H1 (cell line): ENCODE data around the gene PNPLA8. TPM values are rescaled to one million over a fixed set of nuclear protein-coding genes. Genes with fewer than 3 reads are reported as not detected.

Experiments
- CTCF ChIA-PET: fragments of 300-600 bp; sonication (Branson Sonifier 250); formaldehyde crosslinking; loops from one replicate; lab custom pipeline; 2021; ENCODE audit not compliant: partially characterized antibody; lab: Charles Lee
- POLR2A ChIA-PET: fragments of 300-600 bp; sonication (Branson Sonifier 250); formaldehyde crosslinking; loops from one replicate; lab custom pipeline; 2021; ENCODE audit warnings: inconsistent platforms; ENCODE audit not compliant: partially characterized antibody; lab: Charles Lee
- DNase-seq, 2 experiments: peaks; one replicate each; pipeline versions ENCODE4 v3.0.0 to v3.0.0-alpha.2; 2010 to 2022; ENCODE audit warnings: low spot score in 2 of 2, low read depth in 1 of 2, mixed read lengths in 1 of 2
- FAIRE-seq: peaks from 2 replicates; lab custom pipeline; 2011; peaks lifted over from hg19 to GRCh38; lab: Jason Lieb, UNC
- H2AFZ ChIP-seq: 2 replicates; pipeline ENCODE4 v1.8.1; 2012; ENCODE audit warnings: low read length, inconsistent platforms
- H2AK5ac ChIP-seq: 2 replicates; pipeline ENCODE4 v1.6.1; 2013; ENCODE audit warnings: low read depth, low read length
- H2BK120ac ChIP-seq: replicated peaks from 2 replicates; pipeline ENCODE3; 2013; ENCODE audit warnings: low read depth, low read length, inconsistent platforms
- H2BK12ac ChIP-seq: 2 replicates; pipeline ENCODE4 v1.6.1; 2013; ENCODE audit warnings: low read depth, low read length
- H2BK15ac ChIP-seq: 2 replicates; pipeline ENCODE4 v1.6.1; 2013; ENCODE audit warnings: low read length
- H2BK20ac ChIP-seq: 2 replicates; pipeline ENCODE4 v1.6.1; 2013; ENCODE audit warnings: low read length
- H2BK5ac ChIP-seq: 2 replicates; pipeline ENCODE4 v1.6.1; 2013; ENCODE audit warnings: low read depth, low read length
- H3K14ac ChIP-seq: 2 replicates; pipeline ENCODE4 v1.6.1; 2013; ENCODE audit warnings: inconsistent platforms; ENCODE audit not compliant: insufficient read length
- H3K18ac ChIP-seq: 2 replicates; pipeline ENCODE4 v1.6.1; 2013; ENCODE audit warnings: low read length; ENCODE audit errors: extremely low read depth
- H3K23ac ChIP-seq: 2 replicates; pipeline ENCODE4 v1.6.1; 2013; ENCODE audit warnings: inconsistent platforms; ENCODE audit not compliant: insufficient read length
- H3K23me2 ChIP-seq: 2 replicates; pipeline ENCODE4 v1.6.1; 2013; ENCODE audit warnings: low read depth, low read length
- H3K27ac ChIP-seq: 2 replicates; pipeline ENCODE4 v1.6.1; 2011; ENCODE audit warnings: low read depth, low read length, inconsistent platforms
- H3K27me3 ChIP-seq, 4 experiments: replicated peaks in 1 of 4; 1 replicate in 1 of 4; 2 replicates in 3 of 4; pipeline versions ENCODE4 v1.6.1 to v1.8.1; 2011 to 2013; ENCODE audit warnings: low read length in 3 of 4, mild to moderate bottlenecking in 3 of 4, inconsistent platforms in 2 of 4, mixed read lengths in 2 of 4, moderate library complexity in 1 of 4; ENCODE audit not compliant: control insufficient read depth in 3 of 4, insufficient read depth in 3 of 4; ENCODE audit errors: extremely low read depth in 1 of 4
- H3K36me3 ChIP-seq, 4 experiments: 2 replicates each; pipeline versions ENCODE4 v1.6.1 to v1.8.1; 2011 to 2013; ENCODE audit warnings: mild to moderate bottlenecking in 4 of 4, low read length in 3 of 4, moderate library complexity in 2 of 4, control low read depth in 1 of 4, inconsistent platforms in 1 of 4; ENCODE audit not compliant: insufficient read depth in 4 of 4, control insufficient read depth in 2 of 4
- H3K4ac ChIP-seq: replicated peaks from 2 replicates; pipeline ENCODE3; 2013; ENCODE audit warnings: low read length, low read depth, mixed read lengths, inconsistent platforms; ENCODE audit not compliant: insufficient read length
- H3K4me1 ChIP-seq, 4 experiments: replicated peaks in 1 of 4; 1 replicate in 1 of 4; 2 replicates in 3 of 4; pipeline versions ENCODE4 v1.6.1 to v1.8.1; 2011 to 2013; ENCODE audit warnings: low read length in 3 of 4, inconsistent platforms in 2 of 4, mixed read lengths in 1 of 4; ENCODE audit not compliant: insufficient read depth in 4 of 4, control insufficient read depth in 3 of 4
- H3K4me2 ChIP-seq, 2 experiments: 2 replicates each; pipeline versions ENCODE4 v1.6.1 to v1.8.1; 2011 to 2013; ENCODE audit warnings: low read depth in 2 of 2, low read length in 2 of 2, control low read depth in 1 of 2, inconsistent platforms in 1 of 2, mild to moderate bottlenecking in 1 of 2; ENCODE audit not compliant: insufficient read depth in 1 of 2
- H3K4me3 ChIP-seq, 4 experiments: fragments of 200-600, 300-600 bp in 1 of 4; sonication (generic), shearing (Covaris generic), sonication (Bioruptor Twin) in 1 of 4; 2 replicates each; pipeline versions ENCODE4 v1.5.1 to v1.8.1; 2011 to 2016; ENCODE audit warnings: low read length in 4 of 4, low read depth in 3 of 4, control low read depth in 2 of 4, inconsistent platforms in 2 of 4, mild to moderate bottlenecking in 2 of 4, mixed read lengths in 1 of 4, moderate library complexity in 1 of 4; ENCODE audit not compliant: insufficient read depth in 2 of 4; ENCODE audit errors: extremely low read depth in 1 of 4
- H3K56ac ChIP-seq: replicated peaks from 2 replicates; pipeline ENCODE3; 2013; ENCODE audit warnings: low read depth, mild to moderate bottlenecking, mixed read lengths, low read length, inconsistent platforms; ENCODE audit not compliant: insufficient read length
- H3K79me1 ChIP-seq: 2 replicates; pipeline ENCODE4 v1.6.1; 2013; ENCODE audit warnings: low read depth, low read length, control low read depth
- H3K79me2 ChIP-seq, 2 experiments: 2 replicates each; pipeline versions ENCODE4 v1.6.1 to v1.8.1; 2012 to 2013; ENCODE audit warnings: low read length in 2 of 2, mild to moderate bottlenecking in 2 of 2, inconsistent platforms in 1 of 2; ENCODE audit not compliant: insufficient read depth in 2 of 2, control insufficient read depth in 1 of 2
- H3K9ac ChIP-seq, 4 experiments: replicated peaks in 1 of 4; 1 replicate in 1 of 4; 2 replicates in 3 of 4; pipeline versions ENCODE4 v1.6.1 to v1.8.1; 2011 to 2013; ENCODE audit warnings: low read depth in 3 of 4, low read length in 3 of 4, control low read depth in 2 of 4, mild to moderate bottlenecking in 2 of 4, moderate library complexity in 2 of 4, inconsistent platforms in 1 of 4; ENCODE audit errors: extremely low read depth in 1 of 4
- H3K9me3 ChIP-seq, 2 experiments: 2 replicates each; pipeline versions ENCODE4 v1.6.1 to v1.8.1; 2012 to 2013; ENCODE audit warnings: mild to moderate bottlenecking in 2 of 2, moderate library complexity in 2 of 2, control low read depth in 1 of 2, inconsistent platforms in 1 of 2, low read depth in 1 of 2, low read length in 1 of 2, mixed read lengths in 1 of 2; ENCODE audit not compliant: insufficient read depth in 2 of 2
- H4K20me1 ChIP-seq, 2 experiments: replicated peaks in 1 of 2; 2 replicates each; pipeline versions ENCODE3 to v1.8.1; 2011 to 2013; ENCODE audit warnings: inconsistent platforms in 2 of 2, low read length in 2 of 2, mild to moderate bottlenecking in 1 of 2; ENCODE audit not compliant: insufficient read depth in 2 of 2, control insufficient read depth in 1 of 2
- H4K5ac ChIP-seq: 2 replicates; pipeline ENCODE4 v1.6.1; 2013; ENCODE audit warnings: low read length, low read depth, mixed read lengths, inconsistent platforms; ENCODE audit not compliant: insufficient read length
- H4K8ac ChIP-seq: 2 replicates; pipeline ENCODE4 v1.8.0; 2013; ENCODE audit warnings: mild to moderate bottlenecking, moderate library complexity, low read length, inconsistent platforms; ENCODE audit not compliant: insufficient read depth; ENCODE audit errors: extremely low read depth
- H4K91ac ChIP-seq: replicated peaks from 2 replicates; pipeline ENCODE3; 2013; ENCODE audit warnings: low read length, mixed read lengths, inconsistent platforms; ENCODE audit not compliant: insufficient read length
- BCL11A ChIP-seq, 2 experiments: IDR thresholded peaks; one replicate each; pipeline ENCODE4 v1.6.1; 2011; ENCODE audit warnings: low read depth in 2 of 2, low read length in 2 of 2, mild to moderate bottlenecking in 2 of 2
- KDM1A ChIP-seq: fragments of 200-600, 300-600 bp; sonication (generic); IDR thresholded peaks from 2 replicates; pipeline ENCODE4 v1.7.1; 2016; ENCODE audit warnings: mild to moderate bottlenecking, low read length, borderline replicate concordance
- MAX ChIP-seq: IDR thresholded peaks from 2 replicates; pipeline ENCODE4 v1.6.1; 2012; ENCODE audit warnings: inconsistent platforms
- POLR2A ChIP-seq, 2 experiments: IDR thresholded peaks; 1 replicate in 1 of 2; 2 replicates in 1 of 2; pipeline ENCODE4 v1.6.1; 2011; ENCODE audit warnings: low read depth in 2 of 2, low read length in 2 of 2, mild to moderate bottlenecking in 2 of 2; ENCODE audit errors: control extremely low read depth in 1 of 2
- SAP30 ChIP-seq: fragments of 300-600 bp; sonication (generic); IDR thresholded peaks from 2 replicates; pipeline ENCODE4 v1.7.1; 2012; ENCODE audit warnings: low read length, moderate library complexity, mild to moderate bottlenecking, inconsistent platforms; ENCODE audit not compliant: insufficient read depth, insufficient replicate concordance
- SIRT6 ChIP-seq: IDR thresholded peaks from one replicate; pipeline ENCODE4 v1.7.1; 2012; ENCODE audit warnings: low read length, inconsistent platforms
- WGBS, 2 experiments: shearing (Covaris generic) in 1 of 2; methylation state at CpG; one replicate each; pipeline versions ENCODE4 v1.1.6 to v1.1.7; 2013 to 2015; ENCODE audit warnings: low lambda C conversion rate in 2 of 2, mixed read lengths in 2 of 2, inconsistent platforms in 1 of 2, low coverage in 1 of 2, missing lambda C conversion rate in 1 of 2; ENCODE audit not compliant: insufficient replicate concordance in 2 of 2, insufficient coverage in 1 of 2, insufficient read length in 1 of 2; ENCODE audit errors: extremely low coverage in 1 of 2, missing lambda C conversion rate in 1 of 2; 5-methylcytosine and 5-hydroxymethylcytosine counted together
- long read RNA-seq, 2 experiments: library from RNA in 1 of 2; library from capped mRNA in 1 of 2; stranded (forward); transcript quantifications; one replicate each; pipeline ENCODE4 v2.0.0, GENCODE V29; 2021; ENCODE audit warnings: inconsistent platforms in 1 of 2
- polyA minus RNA-seq, 3 experiments: library from RNA; depleted of rRNA, polyadenylated mRNA; stranded (reverse); fragments of >200 nt; gene quantifications; 1 replicate in 2 of 3; 2 replicates in 1 of 3; pipeline ENCODE4 v1.2.3, GENCODE V29; 2011
- polyA plus RNA-seq, 7 experiments: library from polyadenylated mRNA; depleted of rRNA in 3 of 7; stranded (reverse) in 5 of 7; unstranded in 2 of 7; fragments of >200 nt in 5 of 7; fragments of 200-250 nt in 2 of 7; gene quantifications; 1 replicate in 5 of 7; 2 replicates in 1 of 7; 4 replicates in 1 of 7; pipeline versions ENCODE4 v1.2.1 to v1.2.3, GENCODE V29; 2011 to 2013; ENCODE audit warnings: missing spikeins in 2 of 7, mixed read lengths in 2 of 7
- total RNA-seq: library from RNA; stranded (reverse); fragmentation: NEBNext Ultra II Directional; extraction: Animal tissue kit (Norgen Biotek cat#: 25700); gene quantifications from 2 replicates; pipeline ENCODE4 v1.2.1, GENCODE V29; 2021

The PNPLA8 gene
- total RNA-seq (11.2 and 12.6 TPM in 2 replicates), polyA plus RNA-seq (2011; rRNA removed) (2.1 and 3.8 TPM in 2 replicates), polyA minus RNA-seq (2011; rRNA and poly(A)+ RNA removed) (7.9 TPM in 2 replicates)
- 5.6 TPM for polyA plus RNA-seq (2011; cell fraction: cytosol; rRNA removed)
- 1.8 TPM for polyA plus RNA-seq (2011; cell fraction: nucleus; rRNA removed)
- 5.0 to 12.7 TPM (median 7.1 TPM) in 4 replicates for polyA plus RNA-seq (2012, experiment 1 of 2)
- polyA plus RNA-seq (2012, experiment 2 of 2) = 0.63 TPM
- polyA plus RNA-seq (2013, experiment 1 of 2) = 7.3 TPM
- polyA plus RNA-seq (2013, experiment 2 of 2) = 7.9 TPM
- polyA minus RNA-seq (2011; cell fraction: cytosol; rRNA and poly(A)+ RNA removed) = 23.4 TPM
- 9.5 TPM for polyA minus RNA-seq (2011; cell fraction: nucleus; rRNA and poly(A)+ RNA removed)
- long read RNA-seq, experiment 1, partial matches to known transcripts = 6 of 13 reads
- long read RNA-seq, experiment 1, other reads (novel, unspliced or antisense) = 6 of 13 reads
- long read RNA-seq, experiment 2, transcript PNPLA8-206 (10 exons, 3,462 nt) = major isoform, 6 of 14 reads
- long read RNA-seq, experiment 2, partial matches to known transcripts = 3 of 14 reads
- long read RNA-seq, experiment 2, other reads (novel, unspliced or antisense) = 1 of 14 reads

- H3K9me3 ChIP-seq = no peaks in the 10 kb centered on the region
- 1% methylated on average over 64 of the region's 64 CpGs; no CpG with 5 or more reads in 1 of the 2 experiments for WGBS, 2 experiments
- no peak within 1 kb of the TSS for H2BK12ac ChIP-seq
- ChIA-PET CTCF (interaction anchor here (0.6 to 2.6 kb wide), 7 partner anchors 13 to 410 kb away, joined by 3 to 8 read pairs (median 4); no protein-coding TSS in a partner anchor), POLR2A (interaction anchor here (0.7 to 4.7 kb wide), 8 partner anchors 9 to 70 kb away, joined by 3 to 21 read pairs (median 4); partner anchors contain the start of genes DNAJB9, NRCAM and THAP5)
- H2BK120ac ChIP-seq = no peak within 1 kb of the TSS
- 0 out of 2 replicates have a peak within 1 kb of the TSS, but pooled peaks have one; percentile 22 for H2BK15ac ChIP-seq
- peak within 1 kb of the TSS; percentile 51; the same call in 1 of the 2 replicates for H3K18ac ChIP-seq
- peak within 1 kb of the TSS; percentile 64 to 87 (median 84) for H3K9ac ChIP-seq
- no peaks in the 10 kb centered on the region for H3K36me3 ChIP-seq
- H3K4ac ChIP-seq = no peak within 1 kb of the TSS
- H2BK20ac ChIP-seq = no peak within 1 kb of the TSS
- H4K91ac ChIP-seq = no peak within 1 kb of the TSS
- H3K23ac ChIP-seq = no peak within 1 kb of the TSS
- peak within 1 kb of the TSS; percentile 61; the same call in 1 of the 2 replicates for H2AFZ ChIP-seq
- peak within 1 kb of the TSS; percentile 85 for H4K5ac ChIP-seq
- peaks cover 4% of the 10 kb centered on the region; the same call in 1 of the 2 replicates for H3K23me2 ChIP-seq
- DNase-seq (peak; percentile 97 to 100), FAIRE-seq (peak; percentile 45)
- peaks cover 2 to 15% (median 9%) of the 10 kb centered on the region in 4 experiments; a peak in 4 of 7 replicates for H3K4me1 ChIP-seq
- H3K27ac ChIP-seq = peak within 1 kb of the TSS; percentile 86
- H4K8ac ChIP-seq = peak within 1 kb of the TSS; percentile 88
- 0 out of 2 replicates have a peak, but pooled peaks cover 4% of the 10 kb centered on the region for H3K79me1 ChIP-seq
- peak within 1 kb of the TSS; percentile 73 to 95 (median 86) for H3K4me3 ChIP-seq
- H2AK5ac ChIP-seq = no peak within 1 kb of the TSS
- H3K56ac ChIP-seq = peak within 1 kb of the TSS; percentile 62
- peak within 1 kb of the TSS; percentile 80 to 93 for H3K4me2 ChIP-seq
- peaks cover 0 to 37% of the 10 kb centered on the region in 2 experiments; a peak in 3 of 4 replicates for H3K79me2 ChIP-seq
- no peak within 1 kb of the TSS for H3K14ac ChIP-seq
- no peaks in the 10 kb centered on the region for H3K27me3 ChIP-seq
- H4K20me1 ChIP-seq = no peaks in the 10 kb centered on the region
- peak within 1 kb of the TSS; percentile 84 for H2BK5ac ChIP-seq
- TF ChIP-seq POLR2A (IDR thresholded peaks at IDR 0.05; ENCODE audit: control extremely low read depth in 1 of 2, low read depth in 2 of 2, low read length in 2 of 2) (peak; percentile 70 to 92), SAP30 (peak; percentile 86), SIRT6 (no peak), KDM1A (no peak), BCL11A (IDR thresholded peaks at IDR 0.05; ENCODE audit: low read depth in 2 of 2, low read length in 2 of 2) (no peak), MAX (peak; percentile 97)
Measured at GRCh38 chr7:108525985-108526767, at the start of gene PNPLA8. PNPLA8 (minus strand) TSS chr7:108526135; CDS start chr7:108515491, 10,644 bp downstream.
